ENCODE results near the gene GNLY. TPM values are rescaled to one million over a fixed set of nuclear protein-coding genes. Genes with fewer than 3 reads are reported as not detected.
"Not testable (repeated sequence)": the region's sequence is repeated elsewhere in the genome, so short reads cannot be mapped to it uniquely, and the experiment has no call there.

The GNLY gene
- total and polyA plus RNA-seq, 4 donors = 0.43 to 8.0 (median 2.1) TPM; not detected in 1

GRCh38 chr2:85713836-85714235, 19.7 kb downstream of the GNLY start:
- Histone ChIP-seq H3K9me3 (ENCODE audit: control insufficient read depth, low read length) (no peaks in the 10 kb centered on the region), H3K27ac (ENCODE audit: low read depth in 1 of 2, low read length in 2 of 2) (no peak overlapping the region), H3K4me1 (ENCODE audit: control insufficient read depth in 1 of 2, insufficient read depth in 2 of 2, low read length in 2 of 2) (no peaks in the 10 kb centered on the region), H3K4me3 (ENCODE audit: low read length in 2 of 2) (no peak overlapping the region), H3K36me3 (ENCODE audit: control insufficient read depth in 1 of 2, insufficient read depth in 2 of 2, low read length in 1 of 2) (no peaks in the 10 kb centered on the region), H3K27me3 (ENCODE audit: control insufficient read depth in 1 of 2, insufficient read depth in 2 of 2, low read length in 1 of 2) (no peaks in the 10 kb centered on the region)
- DNase-seq (no peak), ATAC-seq (ENCODE audit: low FRiP score) (no peak)
- intact Hi-C loops (cut with DNase I) = no loop called here
- 85 to 89% methylated on average over 5 of the region's 5 CpGs for WGBS, 2 donors

DNA sequence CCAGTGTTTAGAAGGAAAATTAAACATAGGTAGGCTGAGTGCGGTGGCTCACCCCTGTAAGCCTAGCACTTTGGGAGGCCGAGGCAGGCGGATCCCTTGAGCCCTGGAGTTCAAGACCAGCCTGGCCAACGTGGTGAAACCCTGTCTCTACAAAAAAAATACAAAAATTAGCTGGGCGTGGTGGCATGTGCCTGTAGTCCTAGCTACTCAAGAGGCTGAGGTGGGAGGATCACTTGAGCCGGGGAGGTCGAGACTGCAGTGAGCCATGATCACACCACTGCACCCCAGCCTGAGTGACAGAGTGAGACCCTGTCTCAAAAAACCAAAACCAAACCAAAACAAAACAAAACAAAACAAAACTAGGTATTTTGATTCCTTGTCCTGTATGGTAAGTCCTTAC, 20.3 kb downstream of the GNLY start:
- H3K27ac ChIP-seq (ENCODE audit: low read depth in 1 of 2, low read length in 2 of 2); H3K4me3 ChIP-seq (ENCODE audit: low read length in 2 of 2); H3K9me3 ChIP-seq (ENCODE audit: control insufficient read depth, low read length); DNase-seq; ATAC-seq (ENCODE audit: low FRiP score); intact Hi-C loops (cut with DNase I); H3K36me3 ChIP-seq (ENCODE audit: control insufficient read depth in 1 of 2, insufficient read depth in 2 of 2, low read length in 1 of 2); H3K27me3 ChIP-seq (ENCODE audit: control insufficient read depth in 1 of 2, insufficient read depth in 2 of 2, low read length in 1 of 2); H3K4me1 ChIP-seq (ENCODE audit: control insufficient read depth in 1 of 2, insufficient read depth in 2 of 2, low read length in 2 of 2): not testable (repeated sequence)
- 95 to 97% methylated on average over 7 of the region's 7 CpGs for WGBS, 2 donors

GRCh38 chr2:85714841-85715240, 20.7 kb downstream of the GNLY start:
- H3K27ac ChIP-seq (ENCODE audit: low read depth in 1 of 2, low read length in 2 of 2) = no peak overlapping the region

GRCh38 chr2:85716346-85716914, 22.3 kb downstream of the GNLY start:
- Histone ChIP-seq H3K27ac (ENCODE audit: low read depth in 1 of 2, low read length in 2 of 2) (no peak overlapping the region), H3K27me3 (ENCODE audit: control insufficient read depth in 1 of 2, insufficient read depth in 2 of 2, low read length in 1 of 2) (no peaks in the 10 kb centered on the region), H3K4me3 (ENCODE audit: low read length in 2 of 2) (no peak overlapping the region), H3K9me3 (ENCODE audit: control insufficient read depth, low read length) (no peaks in the 10 kb centered on the region), H3K4me1 (ENCODE audit: control insufficient read depth in 1 of 2, insufficient read depth in 2 of 2, low read length in 2 of 2) (no peaks in the 10 kb centered on the region), H3K36me3 (ENCODE audit: control insufficient read depth in 1 of 2, insufficient read depth in 2 of 2, low read length in 1 of 2) (no peaks in the 10 kb centered on the region)
- intact Hi-C loops (cut with DNase I) = no loop called here
- DNase-seq = no peak
- ATAC-seq (ENCODE audit: low FRiP score) = no peak
- WGBS, 2 donors = 82 to 88% methylated on average over 13 of the region's 13 CpGs

More at GRCh38 chr2:85714841-85715240, 20.7 kb downstream of the GNLY start:
- no peaks in the 10 kb centered on the region for H3K4me1 ChIP-seq (ENCODE audit: control insufficient read depth in 1 of 2, insufficient read depth in 2 of 2, low read length in 2 of 2)
- DNase-seq (no peak), ATAC-seq (ENCODE audit: low FRiP score) (no peak)
- no peaks in the 10 kb centered on the region for H3K27me3 ChIP-seq (ENCODE audit: control insufficient read depth in 1 of 2, insufficient read depth in 2 of 2, low read length in 1 of 2)
- no peaks in the 10 kb centered on the region for H3K36me3 ChIP-seq (ENCODE audit: control insufficient read depth in 1 of 2, insufficient read depth in 2 of 2, low read length in 1 of 2)
- H3K9me3 ChIP-seq (ENCODE audit: control insufficient read depth, low read length) = no peaks in the 10 kb centered on the region
- intact Hi-C loops (cut with DNase I) = no loop called here
- 90 to 91% methylated on average over 8 of the region's 8 CpGs for WGBS, 2 donors
- no peak overlapping the region for H3K4me3 ChIP-seq (ENCODE audit: low read length in 2 of 2)

- Histone ChIP-seq H3K27ac (ENCODE audit: low read depth in 1 of 2, low read length in 2 of 2) (no peak overlapping the region), H3K36me3 (ENCODE audit: control insufficient read depth in 1 of 2, insufficient read depth in 2 of 2, low read length in 1 of 2) (no peaks in the 10 kb centered on the region), H3K4me3 (ENCODE audit: low read length in 2 of 2) (no peak overlapping the region), H3K4me1 (ENCODE audit: control insufficient read depth in 1 of 2, insufficient read depth in 2 of 2, low read length in 2 of 2) (no peaks in the 10 kb centered on the region), H3K9me3 (ENCODE audit: control insufficient read depth, low read length) (no peaks in the 10 kb centered on the region), H3K27me3 (ENCODE audit: control insufficient read depth in 1 of 2, insufficient read depth in 2 of 2, low read length in 1 of 2) (no peaks in the 10 kb centered on the region)
- WGBS, 2 donors = 82 to 86% methylated on average over 15 of the region's 15 CpGs
- no peak for ATAC-seq (ENCODE audit: low FRiP score)
- intact Hi-C loops (cut with DNase I) = no loop called here
- no peak for DNase-seq
Measured at GRCh38 chr2:85717308-85718008, 23.3 kb downstream of the GNLY start.

DNA sequence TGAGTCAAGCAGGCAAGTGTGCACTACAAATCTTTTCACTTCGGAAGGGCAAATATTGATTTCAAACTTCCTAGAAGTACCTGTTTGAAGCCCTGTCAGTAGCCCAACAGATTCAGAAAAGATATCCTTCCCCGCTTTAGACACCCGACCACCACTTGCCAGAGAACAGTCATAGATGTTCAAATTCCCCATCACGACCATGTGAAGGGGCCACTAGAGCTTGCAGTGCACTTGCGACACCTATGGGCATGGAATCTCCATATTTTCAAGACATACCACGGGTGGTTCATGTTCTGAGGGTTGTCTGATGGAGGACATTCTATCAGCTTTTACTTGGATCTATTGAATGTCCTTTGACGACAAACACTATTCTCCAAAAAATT, 23.8 kb downstream of the GNLY start:
- no peak overlapping the region for H3K4me3 ChIP-seq (ENCODE audit: low read length in 2 of 2)
- DNase-seq = no peak
- no peaks in the 10 kb centered on the region for H3K4me1 ChIP-seq (ENCODE audit: control insufficient read depth in 1 of 2, insufficient read depth in 2 of 2, low read length in 2 of 2)
- 83 to 87% methylated on average over 7 of the region's 7 CpGs for WGBS, 2 donors
- ATAC-seq (ENCODE audit: low FRiP score) = no peak
- H3K27me3 ChIP-seq (ENCODE audit: control insufficient read depth in 1 of 2, insufficient read depth in 2 of 2, low read length in 1 of 2) = no peaks in the 10 kb centered on the region
- intact Hi-C loops (cut with DNase I) = no loop called here
- H3K36me3 ChIP-seq (ENCODE audit: control insufficient read depth in 1 of 2, insufficient read depth in 2 of 2, low read length in 1 of 2) = no peaks in the 10 kb centered on the region
- no peak overlapping the region for H3K27ac ChIP-seq (ENCODE audit: low read depth in 1 of 2, low read length in 2 of 2)
- H3K9me3 ChIP-seq (ENCODE audit: control insufficient read depth, low read length) = no peaks in the 10 kb centered on the region

DNA sequence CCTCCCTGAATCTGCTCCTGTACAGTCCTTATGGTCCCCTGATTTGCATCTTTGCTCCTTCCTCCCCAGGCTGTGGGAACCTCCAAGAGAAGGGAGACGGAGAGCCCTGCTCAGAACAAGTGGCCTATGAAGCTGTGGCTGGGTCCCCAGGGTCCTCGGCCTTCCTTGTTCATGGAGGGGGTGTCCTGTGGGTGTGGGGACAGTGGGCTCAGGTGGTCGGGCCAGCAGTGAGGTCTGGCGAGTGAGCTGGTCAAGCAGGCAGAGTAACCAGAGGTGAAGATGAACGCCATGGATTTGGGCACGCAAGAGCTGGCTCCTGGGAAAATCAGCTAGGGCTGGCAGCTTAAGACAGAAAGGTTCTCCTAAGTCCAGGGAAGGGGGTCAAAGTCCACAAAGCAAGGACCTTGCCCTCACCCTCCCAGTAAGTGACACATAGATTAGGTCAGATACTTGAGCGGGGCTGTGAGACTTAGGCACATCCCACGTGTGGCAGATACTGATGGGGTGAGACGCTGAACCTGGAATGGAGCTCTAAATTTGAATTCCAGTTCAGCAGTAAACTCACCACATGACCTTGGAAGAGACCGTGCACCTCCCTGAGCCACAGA, 24.8 kb downstream of the GNLY start:
- ATAC-seq (ENCODE audit: low FRiP score) = no peak

DNA sequence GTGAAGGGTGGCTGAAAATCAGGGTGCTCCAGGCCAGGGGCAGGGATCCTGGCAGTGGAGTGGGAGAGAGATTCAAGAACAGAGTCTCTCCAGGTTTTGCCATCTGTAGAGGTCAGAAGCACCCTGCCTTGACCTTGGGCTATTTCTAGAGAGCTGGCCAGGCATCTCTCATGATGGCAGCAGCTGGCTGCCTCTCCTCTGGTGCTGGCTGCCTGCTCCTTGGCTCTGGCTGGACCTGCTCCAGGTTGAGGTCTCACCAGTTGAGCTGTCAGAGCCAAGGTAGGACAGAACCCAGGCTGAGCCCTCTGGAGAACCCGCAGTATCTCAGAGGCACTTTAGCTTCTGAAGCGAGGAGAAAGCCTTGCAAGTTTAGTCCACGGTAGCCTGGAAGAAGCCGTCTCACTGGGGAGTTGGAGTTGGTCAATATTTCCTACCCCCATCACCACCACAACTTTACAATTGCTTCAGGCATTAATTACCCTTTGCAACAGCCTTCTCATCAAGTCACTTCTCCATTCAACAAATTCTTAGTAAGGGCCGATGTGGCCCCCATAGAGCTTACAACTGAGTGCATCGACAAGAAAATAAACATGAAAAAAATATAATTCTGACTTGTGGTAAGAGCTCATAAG, 25.6 kb downstream of the GNLY start:
- Histone ChIP-seq H3K9me3 (ENCODE audit: control insufficient read depth, low read length) (no peaks in the 10 kb centered on the region), H3K4me3 (ENCODE audit: low read length in 2 of 2) (no peak overlapping the region), H3K27ac (ENCODE audit: low read depth in 1 of 2, low read length in 2 of 2) (no peak overlapping the region), H3K36me3 (ENCODE audit: control insufficient read depth in 1 of 2, insufficient read depth in 2 of 2, low read length in 1 of 2) (no peaks in the 10 kb centered on the region), H3K27me3 (ENCODE audit: control insufficient read depth in 1 of 2, insufficient read depth in 2 of 2, low read length in 1 of 2) (no peaks in the 10 kb centered on the region), H3K4me1 (ENCODE audit: control insufficient read depth in 1 of 2, insufficient read depth in 2 of 2, low read length in 2 of 2) (no peaks in the 10 kb centered on the region)
- DNase-seq = no peak
- ATAC-seq (ENCODE audit: low FRiP score) = no peak
- WGBS, 2 donors = 79 to 87% methylated on average over 6 of the region's 6 CpGs
- intact Hi-C loops (cut with DNase I) = loop anchor here in 1 of 2 donors (5.0 kb wide), 1 partner anchor 363 kb away; no protein-coding TSS in a partner anchor

More for the DNA sequence above, 24.8 kb downstream of the GNLY start:
- no peaks in the 10 kb centered on the region for H3K4me1 ChIP-seq (ENCODE audit: control insufficient read depth in 1 of 2, insufficient read depth in 2 of 2, low read length in 2 of 2)
- no peak for DNase-seq
- H3K4me3 ChIP-seq (ENCODE audit: low read length in 2 of 2) = no peak overlapping the region
- no peaks in the 10 kb centered on the region for H3K27me3 ChIP-seq (ENCODE audit: control insufficient read depth in 1 of 2, insufficient read depth in 2 of 2, low read length in 1 of 2)
- intact Hi-C loops (cut with DNase I) = no loop called here
- no peaks in the 10 kb centered on the region for H3K36me3 ChIP-seq (ENCODE audit: control insufficient read depth in 1 of 2, insufficient read depth in 2 of 2, low read length in 1 of 2)
- no peaks in the 10 kb centered on the region for H3K9me3 ChIP-seq (ENCODE audit: control insufficient read depth, low read length)
- WGBS, 2 donors = 88 to 89% methylated on average over 10 of the region's 10 CpGs
- no peak overlapping the region for H3K27ac ChIP-seq (ENCODE audit: low read depth in 1 of 2, low read length in 2 of 2)
